ENCODE results near the gene LRP11. TPM values are rescaled to one million over a fixed set of nuclear protein-coding genes. Genes with fewer than 3 reads are reported as not detected.

LRP11 gene
- total RNA-seq, 4 donors from 2014 or later: 14.1 to 41.8 (median 31.7) TPM

- Histone ChIP-seq H3K27me3 (no peaks in the 10 kb centered on the region), H3K27ac (no peak overlapping the region), H3K9me3 (no peaks in the 10 kb centered on the region), H3K36me3 (peaks cover 0 to 43% (median 0%) of the 10 kb centered on the region in 3 donors), H3K4me1 (no peaks in the 10 kb centered on the region), H3K4me3 (no peak overlapping the region)
- WGBS, 2 donors: 93 to 95% methylated on average over 7 of the region's 7 CpGs
- TF ChIP-seq POLR2A (IDR thresholded peaks at IDR 0.05): no peak
- TF ChIP-seq CTCF (IDR thresholded peaks at IDR 0.05): no peak
- TF ChIP-seq EP300 (IDR thresholded peaks at IDR 0.05): no peak
- DNase-seq (ENCODE audit: low spot score in 2 of 2): no peak
Observed at GRCh38 chr6:149820506-149820905, 43.7 kb downstream of the LRP11 start.

GRCh38 chr6:149815788-149816187, 48.4 kb downstream of the LRP11 start:
- 91 to 94% methylated on average over 4 of the region's 4 CpGs for WGBS, 2 donors
- Histone ChIP-seq H3K27me3 (no peaks in the 10 kb centered on the region), H3K27ac (no peak overlapping the region), H3K4me3 (no peak overlapping the region), H3K4me1 (no peaks in the 10 kb centered on the region), H3K9me3 (no peaks in the 10 kb centered on the region), H3K36me3 (peaks cover 0 to 47% (median 0%) of the 10 kb centered on the region in 3 donors)
- no peak for DNase-seq (ENCODE audit: low spot score in 2 of 2)
- TF ChIP-seq EP300 (IDR thresholded peaks at IDR 0.05) (no peak), CTCF (IDR thresholded peaks at IDR 0.05) (no peak), POLR2A (IDR thresholded peaks at IDR 0.05) (no peak)

GRCh38 chr6:149813351-149813750, 50.8 kb downstream of the LRP11 start:
- 91% methylated on average over 3 of the region's 3 CpGs for WGBS, 2 donors
- no peak for DNase-seq (ENCODE audit: low spot score in 2 of 2)
- Histone ChIP-seq H3K4me3 (no peak overlapping the region), H3K27ac (no peak overlapping the region), H3K36me3 (peaks cover 0 to 56% (median 0%) of the 10 kb centered on the region in 3 donors), H3K27me3 (no peaks in the 10 kb centered on the region), H3K4me1 (no peaks in the 10 kb centered on the region), H3K9me3 (no peaks in the 10 kb centered on the region)
- no peak for TF ChIP-seq EP300 (IDR thresholded peaks at IDR 0.05)
- TF ChIP-seq CTCF (IDR thresholded peaks at IDR 0.05): no peak
- no peak for TF ChIP-seq POLR2A (IDR thresholded peaks at IDR 0.05)

GRCh38 chr6:149809798-149810197, 54.4 kb downstream of the LRP11 start:
- Histone ChIP-seq H3K27me3 (no peaks in the 10 kb centered on the region), H3K4me3 (no peak overlapping the region), H3K4me1 (no peaks in the 10 kb centered on the region), H3K36me3 (peaks cover 0 to 66% (median 0%) of the 10 kb centered on the region in 3 donors), H3K9me3 (no peaks in the 10 kb centered on the region), H3K27ac (no peak overlapping the region)
- TF ChIP-seq CTCF (IDR thresholded peaks at IDR 0.05) (no peak), POLR2A (IDR thresholded peaks at IDR 0.05) (no peak), EP300 (IDR thresholded peaks at IDR 0.05) (no peak)
- WGBS, 2 donors: 94 to 98% methylated on average over 2 of the region's 2 CpGs
- DNase-seq (ENCODE audit: low spot score in 2 of 2): no peak

- H3K36me3 ChIP-seq: peaks cover 0 to 41% (median 0%) of the 10 kb centered on the region in 3 donors
- H3K9me3 ChIP-seq: no peaks in the 10 kb centered on the region
- WGBS, 2 donors: 70 to 81% methylated on average over 4 of the region's 4 CpGs
- DNase-seq (ENCODE audit: low spot score in 2 of 2): no peak
- no peak overlapping the region for H3K4me3 ChIP-seq
- H3K27ac ChIP-seq: no peak overlapping the region
- no peak for TF ChIP-seq POLR2A (IDR thresholded peaks at IDR 0.05)
- no peak for TF ChIP-seq CTCF (IDR thresholded peaks at IDR 0.05)
- no peak for TF ChIP-seq EP300 (IDR thresholded peaks at IDR 0.05)
- H3K27me3 ChIP-seq: no peaks in the 10 kb centered on the region
- peaks cover 0 to 11% (median 0%) of the 10 kb centered on the region in 4 donors for H3K4me1 ChIP-seq
Observed at GRCh38 chr6:149806127-149806526, 58.0 kb downstream of the LRP11 start.
